ENCODE data around the gene BCL11B. TPM values are rescaled to one million over a fixed set of nuclear protein-coding genes. Genes with fewer than 3 reads are reported as not detected.

BCL11B gene
- total and polyA plus RNA-seq, 2 of the 8 experiments (the other 6 are each of a cell fraction or from before 2014, with no cell fraction given) = 0.63 to 5.9 TPM

- no peak for TF ChIP-seq RFX5 (IDR thresholded peaks at IDR 0.05; ENCODE audit: borderline replicate concordance, low read depth, low read length)
- TF ChIP-seq CTCF (IDR thresholded peaks at IDR 0.05; ENCODE audit: control extremely low read depth in 1 of 3, insufficient read depth in 1 of 3, low read depth in 1 of 3, low read length in 3 of 3) = no peak
- TF ChIP-seq BACH1 (IDR thresholded peaks at IDR 0.05; ENCODE audit: low read length) = no peak
Measured at GRCh38 chr14:99252940-99253868, 18.8 kb downstream of the BCL11B start (continued).

All from H1 (cell line).